ENCODE data around the gene ANP32B.

DNA sequence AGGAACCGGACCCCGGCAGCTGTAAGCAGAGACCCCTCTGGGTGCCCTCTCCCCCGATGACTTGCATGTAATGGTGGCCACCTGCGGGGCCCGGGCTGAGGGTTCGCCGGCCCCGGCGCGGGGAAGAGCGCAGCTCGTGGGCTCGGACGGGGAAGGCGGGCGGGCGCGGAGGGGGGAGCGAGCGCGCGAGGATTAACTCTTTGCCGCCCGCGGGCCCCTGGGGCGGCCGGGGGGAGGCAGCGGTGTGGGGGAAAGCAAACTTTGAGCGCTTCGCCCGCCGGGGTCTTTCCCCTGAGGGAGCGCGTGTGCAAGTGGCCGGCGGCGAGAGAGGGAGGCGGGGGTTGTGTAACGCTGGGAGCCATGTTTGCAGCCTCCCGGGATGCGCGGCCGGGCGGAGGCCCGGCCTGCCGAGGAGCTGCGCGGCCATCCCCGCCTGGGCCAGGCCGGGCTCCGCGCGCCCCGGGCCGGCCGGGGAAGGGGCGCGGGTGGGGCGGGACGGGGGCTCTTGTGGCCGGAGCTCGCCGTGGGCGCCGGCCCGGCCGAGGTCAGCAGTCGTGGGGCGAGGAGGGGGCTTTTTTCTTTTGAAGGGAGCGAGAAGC, 547 bp downstream of the ANP32B start:
- TF ChIP-seq EZH2 (IDR thresholded peaks at IDR 0.05; ENCODE audit: borderline replicate concordance, insufficient read depth, low read depth, low read length, poor library complexity, severe bottlenecking) = no peak
- TF ChIP-seq, protein P1, sequence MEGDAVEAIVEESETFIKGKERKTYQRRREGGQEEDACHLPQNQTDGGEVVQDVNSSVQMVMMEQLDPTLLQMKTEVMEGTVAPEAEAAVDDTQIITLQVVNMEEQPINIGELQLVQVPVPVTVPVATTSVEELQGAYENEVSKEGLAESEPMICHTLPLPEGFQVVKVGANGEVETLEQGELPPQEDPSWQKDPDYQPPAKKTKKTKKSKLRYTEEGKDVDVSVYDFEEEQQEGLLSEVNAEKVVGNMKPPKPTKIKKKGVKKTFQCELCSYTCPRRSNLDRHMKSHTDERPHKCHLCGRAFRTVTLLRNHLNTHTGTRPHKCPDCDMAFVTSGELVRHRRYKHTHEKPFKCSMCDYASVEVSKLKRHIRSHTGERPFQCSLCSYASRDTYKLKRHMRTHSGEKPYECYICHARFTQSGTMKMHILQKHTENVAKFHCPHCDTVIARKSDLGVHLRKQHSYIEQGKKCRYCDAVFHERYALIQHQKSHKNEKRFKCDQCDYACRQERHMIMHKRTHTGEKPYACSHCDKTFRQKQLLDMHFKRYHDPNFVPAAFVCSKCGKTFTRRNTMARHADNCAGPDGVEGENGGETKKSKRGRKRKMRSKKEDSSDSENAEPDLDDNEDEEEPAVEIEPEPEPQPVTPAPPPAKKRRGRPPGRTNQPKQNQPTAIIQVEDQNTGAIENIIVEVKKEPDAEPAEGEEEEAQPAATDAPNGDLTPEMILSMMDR (IDR thresholded peaks at IDR 0.05) = no peak

Measured in B cell (primary cell).